HepG2 (cell line): ENCODE measurements around the gene SRSF12. TPM values are rescaled to one million over a fixed set of nuclear protein-coding genes. Genes with fewer than 3 reads are reported as not detected.

Experiments used
- ARID2 ChIP-seq: sonication (generic); formaldehyde crosslinking; IDR thresholded peaks from 2 replicates; pipeline ENCODE4 v1.8.1; 2022; ENCODE audit warnings: mild to moderate bottlenecking, missing genetic modification reagents, borderline replicate concordance
- GRHL1 ChIP-seq: sonication (generic); formaldehyde crosslinking; conservative IDR thresholded peaks from 2 replicates; pipeline ENCODE4 v1.8.0; 2022; ENCODE audit warnings: missing genetic modification reagents
- HES4 ChIP-seq: sonication (generic); formaldehyde crosslinking; IDR thresholded peaks from 2 replicates; pipeline ENCODE4 v1.9.0; 2021; ENCODE audit warnings: mild to moderate bottlenecking, missing genetic modification reagents, borderline replicate concordance
- MAZ ChIP-seq, 2 experiments: sonication (generic) in 1 of 2; formaldehyde crosslinking in 1 of 2; IDR thresholded peaks; 2 replicates each; pipeline versions ENCODE4 v1.5.0 to v1.6.1; 2012 to 2020; ENCODE audit warnings: low read depth in 2 of 2, mild to moderate bottlenecking in 2 of 2, borderline replicate concordance in 1 of 2, improper control_type of control experiment in 1 of 2, low read length in 1 of 2, missing genetic modification reagents in 1 of 2, moderate library complexity in 1 of 2
- NFKBIZ ChIP-seq: IDR thresholded peaks from 2 replicates; pipeline ENCODE4 v1.6.1; 2018; ENCODE audit warnings: missing genetic modification reagents, missing compliant biosample characterization
- REL ChIP-seq: sonication (generic); formaldehyde crosslinking; conservative IDR thresholded peaks from 2 replicates; pipeline ENCODE4 v1.8.0; 2022; ENCODE audit warnings: mild to moderate bottlenecking, missing genetic modification reagents, moderate library complexity
- TARDBP ChIP-seq: sonication (generic); formaldehyde crosslinking; IDR thresholded peaks from 2 replicates; pipeline ENCODE4 v1.8.0; 2022; ENCODE audit warnings: mild to moderate bottlenecking, missing genetic modification reagents
- THAP11 ChIP-seq: IDR thresholded peaks from 2 replicates; pipeline ENCODE4 v1.6.1; 2016; ENCODE audit warnings: missing biosample characterization, missing genetic modification reagents
- THYN1 ChIP-seq: sonication (generic); formaldehyde crosslinking; IDR thresholded peaks from 2 replicates; pipeline ENCODE4 v1.8.1; 2023; ENCODE audit warnings: low read depth, mild to moderate bottlenecking, moderate library complexity, missing genetic modification reagents, borderline replicate concordance
- ZFAT ChIP-seq: sonication (generic); formaldehyde crosslinking; conservative IDR thresholded peaks from 2 replicates; pipeline ENCODE4 v1.8.1; 2023; ENCODE audit warnings: missing genetic modification reagents, inconsistent platforms
- ZNF205 ChIP-seq: IDR thresholded peaks from 2 replicates; pipeline ENCODE4 v1.6.1; 2018; ENCODE audit warnings: missing biosample characterization, missing genetic modification reagents
- ZNF34 ChIP-seq: sonication (generic); formaldehyde crosslinking; IDR thresholded peaks from 2 replicates; pipeline ENCODE4 v1.4.0; 2020; ENCODE audit warnings: mild to moderate bottlenecking, missing genetic modification reagents, borderline replicate concordance
- ZNF407 ChIP-seq: sonication (generic); formaldehyde crosslinking; IDR thresholded peaks from one replicate; pipeline ENCODE4 v1.5.1; 2020; ENCODE audit warnings: mild to moderate bottlenecking, missing genetic modification reagents; ENCODE audit errors: not compliant biosample characterization
- ZNF460 ChIP-seq: sonication (generic); formaldehyde crosslinking; IDR thresholded peaks from 2 replicates; pipeline ENCODE4 v1.5.1; 2020; ENCODE audit warnings: missing genetic modification reagents, mild to moderate bottlenecking, borderline replicate concordance
- ZNF484 ChIP-seq: sonication (generic); formaldehyde crosslinking; IDR thresholded peaks from 2 replicates; pipeline ENCODE4 v1.5.1; 2020; ENCODE audit warnings: mild to moderate bottlenecking, low read depth, missing genetic modification reagents, borderline replicate concordance
- ZNF501 ChIP-seq: sonication (generic); formaldehyde crosslinking; IDR thresholded peaks from 2 replicates; pipeline ENCODE4 v1.5.1; 2020; ENCODE audit warnings: mild to moderate bottlenecking, moderate library complexity, missing genetic modification reagents
- ZNF766 ChIP-seq: sonication (generic); formaldehyde crosslinking; IDR thresholded peaks from 2 replicates; pipeline ENCODE4 v1.5.0; 2020; ENCODE audit warnings: missing genetic modification reagents, borderline replicate concordance
- ZSCAN31 ChIP-seq: sonication (generic); formaldehyde crosslinking; IDR thresholded peaks from 2 replicates; pipeline ENCODE4 v1.5.0; 2020; ENCODE audit warnings: low read depth, mild to moderate bottlenecking, missing genetic modification reagents
- polyA plus RNA-seq, 8 experiments: library from polyadenylated mRNA; depleted of rRNA in 3 of 8; stranded (reverse) in 7 of 8; unstranded in 1 of 8; fragments of >200 nt; fragmentation: Illumina TruSeq in 4 of 8; extraction: Trizol in 4 of 8; gene quantifications; 2 replicates each; pipeline versions ENCODE4 v1.2.1 to v1.2.3, GENCODE V29; 2011 to 2016; ENCODE audit warnings: low read depth in 4 of 8, missing spikeins in 1 of 8, mixed read lengths in 1 of 8; ENCODE audit not compliant: insufficient read depth in 1 of 8
- total RNA-seq, 5 experiments: library from RNA; depleted of rRNA; stranded (reverse); fragments of >200 nt; fragmentation: Illumina TruSeq; extraction: Trizol; gene quantifications; 2 replicates each; pipeline ENCODE4 v1.2.3, GENCODE V29; 2016; ENCODE audit warnings: low read depth in 1 of 5

The SRSF12 gene
- total and polyA plus RNA-seq, 2 of the 13 experiments (the other 11 are each of a cell fraction or from before 2014, with no cell fraction given), result 1.7 to 1.9 TPM

- TF ChIP-seq ZNF407 (peak; percentile 95), GRHL1 (no peak), THYN1 (CRISPR knock-in tag) (peak; percentile 68; the same call in 1 of the 2 replicates), NFKBIZ (0 out of 2 replicates have a peak, but pooled peaks have one; percentile 48), ZNF205 (peak; percentile 30; the same call in 1 of the 2 replicates), TARDBP (CRISPR knock-in tag) (no peak), ZFAT (CRISPR knock-in tag) (peak; percentile 80; the same call in 1 of the 2 replicates), ZNF34 (CRISPR knock-in tag) (no peak), ZNF484 (CRISPR knock-in tag) (no peak), ZNF460 (no peak), MAZ (IDR thresholded peaks at IDR 0.05; ENCODE audit: borderline replicate concordance, low read depth, low read length) (no peak; the same call in 1 of the 2 replicates), MAZ (CRISPR knock-in tag; IDR thresholded peaks at IDR 0.05; ENCODE audit: low read depth) (peak; percentile 88), REL (CRISPR knock-in tag) (peak; percentile 65; the same call in 1 of the 2 replicates), HES4 (CRISPR knock-in tag) (peak; percentile 94; the same call in 1 of the 2 replicates), ZSCAN31 (CRISPR knock-in tag) (peak; percentile 74), ZNF501 (CRISPR knock-in tag) (peak; percentile 92), ZNF766 (CRISPR knock-in tag) (peak; percentile 93), THAP11 (CRISPR knock-in tag) (peak; percentile 57), ARID2 (CRISPR knock-in tag) (peak; percentile 86; the same call in 1 of the 2 replicates)
Observed at GRCh38 chr6:89145956-89146717, 28.3 kb upstream of the SRSF12 start, which contains the start of gene PM20D2 (continued).
